Measurements from ENCODE around the gene SAMD14. TPM values are rescaled to one million over a fixed set of nuclear protein-coding genes. Genes with fewer than 3 reads are reported as not detected.

The SAMD14 gene
- total RNA-seq, 1 donor from 2014 or later, result 3.6 TPM

Other genes starting within 250 kb of the SAMD14 start
- 0.20 TPM in 1 of 2 replicates, not detected in the other for gene DLX4, start 161.0 kb downstream of the SAMD14 start, total RNA-seq
- gene DLX3, start 134.9 kb downstream of the SAMD14 start, total RNA-seq, result not detected in 2 replicates
- gene ITGA3, start 74.0 kb downstream of the SAMD14 start, total RNA-seq, result 18.0 and 20.6 TPM in 2 replicates
- 13.7 and 16.9 TPM in 2 replicates for gene PDK2, start 34.8 kb downstream of the SAMD14 start, total RNA-seq
- gene PPP1R9B, start 20.5 kb upstream of the SAMD14 start, total RNA-seq, result 97.1 and 101 TPM in 2 replicates
- 0.32 and 0.49 TPM in 2 replicates for gene SGCA, start 35.8 kb upstream of the SAMD14 start, total RNA-seq
- 1.2 and 2.0 TPM in 2 replicates for gene COL1A1, start 71.5 kb upstream of the SAMD14 start, total RNA-seq
- gene TMEM92, start 144.3 kb upstream of the SAMD14 start, total RNA-seq, result 0.21 and 0.47 TPM in 2 replicates
- 63.0 and 63.9 TPM in 2 replicates for gene XYLT2, start 216.0 kb upstream of the SAMD14 start, total RNA-seq
- gene MRPL27, start 243.0 kb upstream of the SAMD14 start, total RNA-seq, result 73.4 and 78.7 TPM in 2 replicates
- 27.7 and 32.9 TPM in 2 replicates for gene EME1, start 243.1 kb upstream of the SAMD14 start, total RNA-seq

Data from activated T-helper 1 cell treated with anti-CD3 and anti-CD28 coated beads, Interleukin-12 subunit alpha, Interleukin-12 subunit beta, Interleukin-2, Interleukin-4 antibody, amounts not matched to agents 30 ng/mL and 10 ng/mL and 1 ng/mL, durations not matched to agents 14 hours and 24 hours and 36 hours (primary cell).